ENCODE results near the gene DCAF5. TPM values are rescaled to one million over a fixed set of nuclear protein-coding genes. Genes with fewer than 3 reads are reported as not detected.
"Not testable (repeated sequence)": the region's sequence is repeated elsewhere in the genome, so short reads cannot be mapped to it uniquely, and the experiment has no call there.

Gene DCAF5
- total RNA-seq, 1 donor from 2014 or later: 92.5 TPM

DNA sequence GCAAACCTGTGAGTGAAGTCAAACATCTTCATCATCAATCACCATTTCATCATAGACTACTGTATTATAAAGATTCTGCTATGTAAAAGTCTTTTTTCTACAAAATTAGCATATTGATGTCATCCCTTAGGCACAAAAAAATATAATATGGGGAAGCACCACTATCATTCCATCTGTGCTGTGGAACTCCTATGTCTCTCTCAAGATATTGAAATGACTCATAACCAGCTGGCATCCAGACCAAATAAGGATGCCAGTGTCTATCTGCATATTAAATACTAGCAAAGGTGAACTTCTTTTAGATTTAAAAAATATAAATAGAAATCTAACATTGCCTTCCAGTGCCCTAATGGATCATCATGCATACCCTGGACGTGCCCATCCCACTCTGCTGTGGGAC lies 17.9 kb upstream of the DCAF5 start:
- Mint-ChIP-seq H3K36me3 (ENCODE audit: insufficient read depth) (no peaks in the 10 kb centered on the region), H3K4me3 (ENCODE audit: low read depth) (no peak overlapping the region), H3K27me3 (no peaks in the 10 kb centered on the region), H3K4me1 (ENCODE audit: low read depth) (no peaks in the 10 kb centered on the region), H3K27ac (no peak overlapping the region), H3K9me3 (ENCODE audit: low read depth) (peaks cover 2% of the 10 kb centered on the region)
- TF ChIP-seq, protein P1, sequence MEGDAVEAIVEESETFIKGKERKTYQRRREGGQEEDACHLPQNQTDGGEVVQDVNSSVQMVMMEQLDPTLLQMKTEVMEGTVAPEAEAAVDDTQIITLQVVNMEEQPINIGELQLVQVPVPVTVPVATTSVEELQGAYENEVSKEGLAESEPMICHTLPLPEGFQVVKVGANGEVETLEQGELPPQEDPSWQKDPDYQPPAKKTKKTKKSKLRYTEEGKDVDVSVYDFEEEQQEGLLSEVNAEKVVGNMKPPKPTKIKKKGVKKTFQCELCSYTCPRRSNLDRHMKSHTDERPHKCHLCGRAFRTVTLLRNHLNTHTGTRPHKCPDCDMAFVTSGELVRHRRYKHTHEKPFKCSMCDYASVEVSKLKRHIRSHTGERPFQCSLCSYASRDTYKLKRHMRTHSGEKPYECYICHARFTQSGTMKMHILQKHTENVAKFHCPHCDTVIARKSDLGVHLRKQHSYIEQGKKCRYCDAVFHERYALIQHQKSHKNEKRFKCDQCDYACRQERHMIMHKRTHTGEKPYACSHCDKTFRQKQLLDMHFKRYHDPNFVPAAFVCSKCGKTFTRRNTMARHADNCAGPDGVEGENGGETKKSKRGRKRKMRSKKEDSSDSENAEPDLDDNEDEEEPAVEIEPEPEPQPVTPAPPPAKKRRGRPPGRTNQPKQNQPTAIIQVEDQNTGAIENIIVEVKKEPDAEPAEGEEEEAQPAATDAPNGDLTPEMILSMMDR (IDR thresholded peaks at IDR 0.05; ENCODE audit: unreplicated experiment): no peak
- DNase-seq (ENCODE audit: low spot score, unreplicated experiment): no peak

DNA sequence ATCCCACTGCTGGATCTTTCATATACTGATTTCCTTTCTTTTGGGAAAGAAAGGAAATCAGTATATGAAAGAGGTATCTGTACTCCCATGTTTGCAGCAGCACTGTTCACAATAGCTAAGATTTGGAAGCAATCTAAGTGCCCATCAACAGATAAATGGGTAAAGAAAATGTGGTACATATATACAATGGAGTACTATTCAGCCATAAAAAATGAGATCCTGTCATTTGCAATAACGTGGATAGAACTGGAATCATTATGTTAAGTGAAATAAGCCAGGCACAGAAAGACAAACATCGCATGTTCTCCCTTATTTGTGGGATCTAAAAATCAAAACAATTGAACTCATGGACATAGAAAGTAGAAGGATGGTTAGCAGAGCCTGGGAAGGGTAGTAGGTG lies 12.9 kb upstream of the DCAF5 start:
- not testable (repeated sequence) for H3K36me3 Mint-ChIP-seq (ENCODE audit: insufficient read depth); H3K4me1 Mint-ChIP-seq (ENCODE audit: low read depth); H3K4me3 Mint-ChIP-seq (ENCODE audit: low read depth); DNase-seq (ENCODE audit: low spot score, unreplicated experiment); H3K27ac Mint-ChIP-seq; H3K27me3 Mint-ChIP-seq
- H3K9me3 Mint-ChIP-seq (ENCODE audit: low read depth): peaks cover 33% of the 10 kb centered on the region

DNA sequence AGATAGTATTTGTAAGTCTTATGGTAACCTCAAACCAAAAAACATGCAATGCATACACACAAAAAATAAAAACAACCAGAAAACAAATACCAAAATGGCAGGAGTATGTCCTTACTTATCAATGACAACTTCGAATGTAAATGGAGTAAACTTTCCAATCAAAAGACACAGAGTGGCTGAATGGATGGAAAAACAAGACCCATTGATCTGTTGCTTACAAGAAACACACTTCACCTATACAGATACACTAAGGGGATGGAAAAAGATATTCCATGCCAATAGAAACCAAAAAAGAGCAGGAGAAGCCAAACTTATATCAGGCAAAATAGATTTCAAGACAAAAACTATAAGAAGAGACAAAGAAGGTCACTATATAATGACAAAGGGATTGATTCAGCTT lies 8.7 kb upstream of the DCAF5 start:
- Mint-ChIP-seq H3K9me3 (ENCODE audit: low read depth) (peaks cover 37% of the 10 kb centered on the region), H3K27me3 (no peaks in the 10 kb centered on the region), H3K36me3 (ENCODE audit: insufficient read depth) (peaks cover 3% of the 10 kb centered on the region), H3K27ac (no peak overlapping the region), H3K4me3 (ENCODE audit: low read depth) (no peak overlapping the region), H3K4me1 (ENCODE audit: low read depth) (no peaks in the 10 kb centered on the region)
- DNase-seq (ENCODE audit: low spot score, unreplicated experiment): no peak
- TF ChIP-seq, protein P1 (IDR thresholded peaks at IDR 0.05; ENCODE audit: unreplicated experiment): no peak

DNA sequence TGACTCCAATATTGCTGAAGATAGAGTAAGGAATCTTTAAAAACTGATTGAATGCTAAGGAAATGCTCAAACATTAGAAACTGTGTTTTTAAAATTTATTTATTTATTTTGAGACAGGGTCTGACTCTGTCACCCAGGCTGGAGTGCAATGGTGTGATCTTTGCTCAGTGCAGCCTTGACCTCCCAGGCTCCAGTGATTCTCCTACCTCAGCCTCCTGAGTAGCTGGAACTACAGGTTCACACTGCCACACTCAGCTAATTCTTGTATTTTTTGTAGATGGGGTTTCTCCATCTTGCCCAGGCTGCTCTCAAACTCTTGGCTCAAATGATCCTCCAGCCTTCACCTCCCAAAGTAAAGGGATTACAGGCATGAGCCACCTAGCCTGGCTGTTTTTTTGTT lies 3.3 kb upstream of the DCAF5 start:
- Mint-ChIP-seq H3K4me1 (ENCODE audit: low read depth) (peaks cover 3% of the 10 kb centered on the region), H3K4me3 (ENCODE audit: low read depth) (no peak overlapping the region), H3K36me3 (ENCODE audit: insufficient read depth) (no peaks in the 10 kb centered on the region), H3K27me3 (no peaks in the 10 kb centered on the region), H3K27ac (no peak overlapping the region), H3K9me3 (ENCODE audit: low read depth) (peaks cover 3% of the 10 kb centered on the region)
- TF ChIP-seq, protein P1 (IDR thresholded peaks at IDR 0.05; ENCODE audit: unreplicated experiment): no peak
- no peak for DNase-seq (ENCODE audit: low spot score, unreplicated experiment)

DNA sequence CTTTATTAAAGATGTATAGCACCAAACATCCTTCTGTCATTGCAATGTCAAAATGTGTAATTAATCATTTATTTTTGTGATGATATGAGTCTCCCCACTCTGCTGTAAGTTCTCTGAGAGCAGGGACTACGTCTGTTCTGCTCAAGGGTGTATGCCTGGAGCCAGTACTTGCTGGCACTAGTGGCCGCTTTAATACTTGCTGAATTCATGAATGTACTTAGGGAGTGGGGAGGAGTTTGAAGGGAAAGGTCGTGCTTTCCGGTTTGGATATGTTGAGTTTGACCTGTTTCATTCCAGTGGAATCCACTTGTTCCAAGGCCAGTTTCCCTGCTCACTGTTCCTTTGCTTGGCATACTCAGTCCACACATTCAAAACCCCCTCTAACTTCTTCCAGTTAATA lies 1.9 kb upstream of the DCAF5 start:
- Mint-ChIP-seq H3K4me1 (ENCODE audit: low read depth) (peaks cover 15% of the 10 kb centered on the region), H3K36me3 (ENCODE audit: insufficient read depth) (no peaks in the 10 kb centered on the region), H3K4me3 (ENCODE audit: low read depth) (peak overlapping the region; percentile 57), H3K27ac (peak overlapping the region; percentile 76), H3K9me3 (ENCODE audit: low read depth) (no peaks in the 10 kb centered on the region), H3K27me3 (no peaks in the 10 kb centered on the region)
- DNase-seq (ENCODE audit: low spot score, unreplicated experiment): no peak
- TF ChIP-seq, protein P1 (IDR thresholded peaks at IDR 0.05; ENCODE audit: unreplicated experiment): no peak

DNA sequence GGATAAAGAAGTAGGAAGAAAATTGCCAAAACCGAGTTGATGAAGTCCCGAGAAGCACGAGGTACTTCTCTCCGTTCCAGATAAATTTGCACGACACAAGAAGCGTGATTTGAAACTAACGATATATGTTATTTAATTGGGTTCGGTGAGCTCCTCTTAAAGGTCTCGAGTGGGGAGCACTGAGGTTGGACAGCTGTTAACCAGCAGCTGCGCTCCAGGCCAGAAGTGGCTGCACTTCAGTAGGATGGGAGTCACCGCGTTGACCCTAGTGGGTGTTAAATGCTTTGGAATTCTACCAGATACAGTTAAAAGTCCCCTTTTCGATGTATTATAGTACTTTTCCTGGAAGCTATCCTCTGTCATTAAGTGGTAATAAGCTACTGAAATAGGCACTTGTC lies 953 bp upstream of the DCAF5 start:
- Mint-ChIP-seq H3K4me3 (ENCODE audit: low read depth) (peak overlapping the region; percentile 90), H3K27ac (peak overlapping the region; percentile 90), H3K4me1 (ENCODE audit: low read depth) (peaks cover 22% of the 10 kb centered on the region), H3K36me3 (ENCODE audit: insufficient read depth) (peaks cover under 1% of the 10 kb centered on the region), H3K27me3 (no peaks in the 10 kb centered on the region), H3K9me3 (ENCODE audit: low read depth) (no peaks in the 10 kb centered on the region)
- TF ChIP-seq, protein P1 (IDR thresholded peaks at IDR 0.05; ENCODE audit: unreplicated experiment): no peak
- no peak for DNase-seq (ENCODE audit: low spot score, unreplicated experiment)
